IPS-20b (cell line): Measurements from ENCODE around the gene OR7A10.

Experiments used
- H3K27ac ChIP-seq: one replicate; pipeline ENCODE4 v1.5.1; 2013; ENCODE audit warnings: low read length
- H3K27me3 ChIP-seq: 2 replicates; pipeline ENCODE4 v1.6.1; 2013; ENCODE audit warnings: mild to moderate bottlenecking, low read length, inconsistent platforms; ENCODE audit not compliant: insufficient read depth
- H3K36me3 ChIP-seq: 2 replicates; pipeline ENCODE4 v1.6.1; 2013; ENCODE audit warnings: low read depth, mild to moderate bottlenecking, inconsistent platforms, low read length, moderate library complexity; ENCODE audit not compliant: insufficient read depth
- H3K4me1 ChIP-seq: 2 replicates; pipeline ENCODE4 v1.6.1; 2013; ENCODE audit warnings: mild to moderate bottlenecking, control low read depth, inconsistent platforms, low read length, moderate library complexity; ENCODE audit not compliant: insufficient read depth
- H3K4me3 ChIP-seq: 2 replicates; pipeline ENCODE4 v1.5.1; 2013; ENCODE audit warnings: mild to moderate bottlenecking, low read length, inconsistent platforms
- H3K9ac ChIP-seq: 2 replicates; pipeline ENCODE4 v1.6.1; 2013; ENCODE audit warnings: low read depth, mild to moderate bottlenecking, inconsistent platforms, low read length, moderate library complexity
- H3K9me3 ChIP-seq: 2 replicates; pipeline ENCODE4 v1.6.1; 2013; ENCODE audit warnings: mild to moderate bottlenecking, low read depth, low read length, inconsistent platforms; ENCODE audit not compliant: insufficient read depth

The OR7A10 gene

DNA sequence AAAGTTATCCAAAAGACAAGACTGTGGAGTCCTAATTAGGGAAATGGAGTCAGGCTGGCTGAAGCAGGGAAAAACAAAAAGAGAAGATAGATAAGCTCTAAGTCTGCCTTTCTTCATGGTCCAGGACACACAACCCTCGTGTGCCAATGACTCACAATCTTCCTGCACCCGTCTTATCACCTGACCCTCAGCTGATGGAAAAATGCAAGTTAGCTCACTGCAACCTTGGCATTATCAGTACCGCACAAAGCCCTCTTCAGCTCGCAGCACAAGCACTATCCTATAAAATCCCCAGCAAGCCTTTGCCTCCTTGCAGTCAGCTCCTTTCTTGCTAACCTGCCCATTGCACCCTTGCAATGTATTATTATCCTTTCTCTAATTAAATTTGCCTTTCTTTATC is 18.0 kb downstream of the OR7A10 start:
- Histone ChIP-seq H3K36me3 (no peaks in the 10 kb centered on the region), H3K4me1 (peaks cover 8% of the 10 kb centered on the region; the same call in 1 of the 2 replicates), H3K27me3 (no peaks in the 10 kb centered on the region; the same call in 1 of the 2 replicates), H3K9ac (no peak overlapping the region), H3K27ac (no peak overlapping the region), H3K9me3 (0 out of 2 replicates have a peak, but pooled peaks cover 3% of the 10 kb centered on the region), H3K4me3 (no peak overlapping the region)

DNA sequence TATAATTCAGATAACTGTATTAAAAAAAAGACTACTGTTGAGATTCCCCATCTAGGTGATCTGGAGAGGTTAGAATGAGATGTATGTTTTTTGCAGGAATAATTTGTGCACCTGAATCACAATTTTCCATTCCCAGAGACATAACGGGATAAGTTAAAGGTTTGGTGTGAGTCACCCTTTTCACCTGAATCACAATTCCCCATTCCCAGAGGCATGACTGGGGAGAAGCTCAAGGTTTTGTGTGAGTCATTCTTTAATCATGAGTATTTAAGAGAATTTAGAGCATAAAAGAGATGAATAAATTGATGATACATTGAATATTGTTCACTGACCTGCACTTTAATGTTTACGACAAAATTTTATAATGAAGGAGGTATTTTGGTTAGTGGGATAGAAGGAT is 22.7 kb downstream of the OR7A10 start:
- peaks cover 9% of the 10 kb centered on the region; the same call in 1 of the 2 replicates for H3K9me3 ChIP-seq
- H3K36me3 ChIP-seq = no peaks in the 10 kb centered on the region
- H3K9ac ChIP-seq = no peak overlapping the region
- no peak overlapping the region for H3K27ac ChIP-seq
- no peak overlapping the region for H3K4me3 ChIP-seq
- H3K27me3 ChIP-seq = no peaks in the 10 kb centered on the region; the same call in 1 of the 2 replicates
- no peaks in the 10 kb centered on the region for H3K4me1 ChIP-seq

DNA sequence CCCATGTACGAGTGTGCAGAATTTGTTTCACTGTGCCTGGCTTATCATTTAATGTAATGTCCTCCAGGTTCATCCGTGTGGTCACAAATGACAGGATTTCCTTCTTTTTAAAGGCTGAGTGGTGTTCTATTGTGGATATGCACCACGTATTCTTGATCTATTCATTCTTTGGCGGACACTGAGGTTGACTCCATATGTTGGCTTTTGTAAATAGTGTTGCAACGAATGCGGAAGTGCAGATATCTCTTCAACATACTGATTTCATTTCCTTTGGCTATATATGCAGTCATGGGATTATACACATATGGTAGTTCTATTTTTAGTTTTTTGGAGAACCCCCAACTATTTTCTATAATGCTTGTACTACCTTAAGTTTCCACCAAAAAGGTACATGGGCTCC is 26.8 kb downstream of the OR7A10 start:
- Histone ChIP-seq H3K4me3 (no peak overlapping the region), H3K9ac (no peak overlapping the region), H3K27ac (no peak overlapping the region), H3K27me3 (no peaks in the 10 kb centered on the region; the same call in 1 of the 2 replicates), H3K9me3 (peaks cover 6% of the 10 kb centered on the region; the same call in 1 of the 2 replicates), H3K4me1 (no peaks in the 10 kb centered on the region), H3K36me3 (no peaks in the 10 kb centered on the region)

DNA sequence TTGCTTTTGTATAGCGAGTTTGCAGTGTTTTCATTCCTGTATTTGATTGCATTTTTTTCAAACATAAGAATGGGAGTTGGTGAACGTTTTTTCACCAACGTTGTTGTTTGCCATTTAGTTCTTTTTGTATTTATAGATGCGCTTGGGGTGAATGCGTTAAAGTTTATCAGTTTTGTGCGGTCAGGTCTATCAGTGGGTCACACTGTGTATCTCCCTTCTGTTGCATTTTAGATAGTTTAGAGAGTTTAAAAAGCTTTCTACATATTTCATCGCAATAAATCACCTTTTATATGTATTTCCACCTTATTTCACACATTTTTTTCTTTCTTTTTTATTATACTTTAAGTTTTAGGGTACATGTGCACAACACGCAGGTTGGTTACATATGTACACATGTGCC is 30.1 kb downstream of the OR7A10 start:
- no peak overlapping the region for H3K4me3 ChIP-seq
- no peaks in the 10 kb centered on the region for H3K36me3 ChIP-seq
- no peaks in the 10 kb centered on the region for H3K27me3 ChIP-seq
- H3K9ac ChIP-seq = no peak overlapping the region
- no peaks in the 10 kb centered on the region for H3K4me1 ChIP-seq
- H3K27ac ChIP-seq = no peak overlapping the region
- H3K9me3 ChIP-seq = no peaks in the 10 kb centered on the region; the same call in 1 of the 2 replicates

DNA sequence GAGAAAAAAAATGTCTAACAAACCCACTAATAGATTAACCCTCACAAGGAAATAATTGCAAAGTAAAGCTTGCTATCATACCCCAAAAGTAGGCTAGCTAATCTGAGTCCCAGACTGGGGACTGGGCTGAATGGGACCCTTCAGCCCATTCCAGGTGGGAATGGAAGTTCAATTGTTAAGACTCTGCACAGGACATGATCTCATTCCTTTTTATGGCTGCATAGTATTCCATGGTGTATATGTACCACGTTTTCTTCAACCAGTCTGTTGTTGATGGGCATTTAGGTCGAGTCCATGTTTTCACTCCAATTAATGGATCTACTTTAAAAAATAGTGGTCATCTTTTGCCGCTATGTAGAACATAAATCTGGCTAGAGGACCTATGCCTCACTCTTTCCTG is 31.7 kb downstream of the OR7A10 start:
- no peak overlapping the region for H3K9ac ChIP-seq
- H3K36me3 ChIP-seq = no peaks in the 10 kb centered on the region
- H3K9me3 ChIP-seq = no peaks in the 10 kb centered on the region
- H3K4me1 ChIP-seq = no peaks in the 10 kb centered on the region
- no peaks in the 10 kb centered on the region for H3K27me3 ChIP-seq
- H3K27ac ChIP-seq = no peak overlapping the region
- no peak overlapping the region for H3K4me3 ChIP-seq

DNA sequence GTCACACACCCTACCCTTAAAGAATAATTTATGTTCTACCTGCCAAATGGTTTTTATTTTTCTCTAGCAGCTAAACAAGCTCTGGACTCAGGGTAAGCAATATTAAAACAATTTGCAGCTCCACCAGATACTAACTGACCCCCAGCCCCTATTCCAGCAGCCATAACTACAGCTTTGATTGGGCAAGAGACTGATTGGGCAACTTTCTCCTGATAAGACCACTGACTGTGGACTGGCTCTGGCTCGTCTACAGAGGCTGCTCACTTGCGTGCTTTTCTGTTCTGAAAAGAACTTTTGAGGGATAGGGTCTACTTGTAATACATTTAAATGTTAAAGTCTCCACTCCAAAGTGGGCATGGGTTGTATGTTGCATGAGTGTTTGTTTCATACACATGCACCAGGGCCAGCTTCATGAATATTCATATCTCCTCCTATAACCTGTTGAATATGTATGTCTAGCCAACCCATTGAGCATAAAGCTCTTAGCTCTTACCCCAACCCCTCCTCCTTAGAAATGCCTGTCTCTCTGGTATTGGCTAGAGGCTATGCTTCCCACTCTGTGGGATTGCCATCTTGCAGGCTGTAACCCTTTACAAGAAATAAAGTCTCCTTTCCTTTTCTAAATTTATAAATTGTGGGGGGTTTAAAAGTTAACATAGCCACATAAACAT is 33.6 kb downstream of the OR7A10 start:
- H3K27me3 ChIP-seq = no peaks in the 10 kb centered on the region
- no peak overlapping the region for H3K27ac ChIP-seq
- no peaks in the 10 kb centered on the region for H3K9me3 ChIP-seq
- no peak overlapping the region for H3K4me3 ChIP-seq
- no peaks in the 10 kb centered on the region for H3K4me1 ChIP-seq
- no peaks in the 10 kb centered on the region for H3K36me3 ChIP-seq
- H3K9ac ChIP-seq = no peak overlapping the region

DNA sequence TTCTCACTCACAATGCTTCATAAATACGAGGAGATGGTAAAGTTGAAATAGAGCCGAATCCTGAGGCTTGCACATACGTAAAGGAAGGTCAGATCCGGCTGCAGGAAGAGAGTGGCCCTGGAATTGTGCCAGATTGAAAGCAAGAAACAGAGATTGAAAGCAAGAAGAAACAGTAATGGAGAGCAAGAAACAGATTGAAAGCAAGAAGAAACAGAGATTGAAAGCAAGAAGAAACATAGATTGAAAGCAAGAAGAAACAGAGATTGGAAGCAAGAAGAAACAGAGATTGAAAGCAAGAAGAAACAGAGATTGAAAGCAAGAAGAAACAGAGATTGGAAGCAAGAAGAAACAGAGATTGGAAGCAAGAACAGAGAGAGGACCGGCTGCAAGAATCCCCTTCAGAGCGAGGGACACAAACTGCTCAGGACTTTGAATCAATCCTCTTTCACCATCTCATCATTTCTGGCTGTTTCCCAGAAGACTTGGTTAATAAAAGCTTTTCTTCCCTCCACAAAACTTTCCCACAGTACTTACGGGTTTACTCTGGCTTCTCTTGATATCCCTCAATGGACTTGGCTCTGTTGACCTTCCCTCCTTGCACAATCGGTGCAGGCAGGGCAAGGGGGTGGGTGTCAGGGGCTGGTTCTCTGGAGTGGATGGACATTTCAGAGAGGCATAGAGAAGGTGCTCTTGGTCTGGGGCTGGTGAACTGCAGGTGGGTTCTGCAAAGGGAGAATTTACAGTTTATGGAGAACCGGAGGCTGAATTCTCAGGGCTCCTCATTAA is 39.3 kb downstream of the OR7A10 start:
- no peak overlapping the region for H3K4me3 ChIP-seq
- peaks cover 2% of the 10 kb centered on the region; the same call in 1 of the 2 replicates for H3K4me1 ChIP-seq

DNA sequence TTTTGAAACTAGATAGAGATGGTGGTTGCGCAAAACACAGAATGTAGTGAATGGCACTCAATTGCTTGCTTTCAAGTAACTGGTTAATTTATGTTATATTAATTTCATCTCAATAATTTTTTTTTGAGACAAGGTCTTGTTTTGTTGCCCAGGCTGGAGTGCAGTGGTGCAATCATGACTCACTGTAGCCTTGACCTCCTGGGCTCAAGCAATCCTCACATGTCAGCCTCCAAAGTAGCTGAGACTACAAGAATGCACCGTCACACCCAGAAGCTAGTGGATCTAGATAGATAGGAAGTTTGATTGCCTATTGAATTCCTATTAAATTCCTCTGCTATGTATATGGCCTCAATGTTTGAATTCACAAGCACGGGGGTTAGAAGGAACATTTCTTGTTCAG is 44.0 kb downstream of the OR7A10 start:
- H3K36me3 ChIP-seq = no peaks in the 10 kb centered on the region
- no peak overlapping the region for H3K27ac ChIP-seq
- H3K4me3 ChIP-seq = no peak overlapping the region
- no peak overlapping the region for H3K9ac ChIP-seq
- peaks cover 4% of the 10 kb centered on the region; the same call in 1 of the 2 replicates for H3K4me1 ChIP-seq
- no peaks in the 10 kb centered on the region for H3K9me3 ChIP-seq
- H3K27me3 ChIP-seq = no peaks in the 10 kb centered on the region

More for the DNA sequence above, 39.3 kb downstream of the OR7A10 start:
- no peaks in the 10 kb centered on the region for H3K36me3 ChIP-seq
- no peak overlapping the region for H3K27ac ChIP-seq
- H3K9me3 ChIP-seq = no peaks in the 10 kb centered on the region
- no peak overlapping the region for H3K9ac ChIP-seq
- H3K27me3 ChIP-seq = no peaks in the 10 kb centered on the region

DNA sequence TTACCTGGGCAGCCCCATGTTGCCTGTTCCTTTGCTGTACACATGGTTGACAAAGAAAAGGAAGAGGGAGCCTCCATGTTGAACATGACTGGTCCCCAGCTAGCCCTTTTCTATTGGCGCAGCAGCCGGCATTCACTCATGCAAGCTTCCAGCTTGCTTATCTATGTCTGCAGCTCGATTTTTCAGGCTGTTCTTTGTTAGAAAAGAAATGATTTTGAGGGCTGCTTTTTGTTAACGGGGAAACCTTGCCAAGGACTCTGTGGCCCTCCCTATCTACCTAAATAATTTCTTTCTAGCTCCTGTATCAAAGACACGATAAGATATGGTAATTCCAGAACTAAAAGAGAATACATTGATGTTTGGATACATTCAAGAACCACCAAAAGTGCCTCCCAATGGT is 50.0 kb downstream of the OR7A10 start:
- Histone ChIP-seq H3K9ac (no peak overlapping the region), H3K9me3 (no peaks in the 10 kb centered on the region)

DNA sequence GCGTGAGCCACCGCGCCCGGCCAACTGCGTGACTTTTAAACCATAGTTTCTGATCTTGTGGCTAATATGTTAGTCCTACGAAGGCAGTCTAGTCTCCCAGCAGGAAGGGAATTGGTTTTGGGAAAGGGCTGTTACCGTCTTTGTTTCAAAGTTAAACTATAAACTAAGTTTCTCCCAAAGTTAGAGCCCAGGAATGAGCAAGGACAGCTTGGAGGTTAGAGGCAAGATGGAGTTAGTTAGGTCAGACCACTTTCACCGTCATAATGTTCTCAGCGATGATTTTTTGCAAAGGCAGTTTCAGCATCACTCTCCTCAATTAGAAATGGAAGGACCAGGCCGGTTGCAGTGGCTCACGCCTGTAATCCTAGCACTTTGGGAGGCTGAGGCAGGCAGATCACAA is 52.7 kb downstream of the OR7A10 start:
- Histone ChIP-seq H3K4me1 (no peaks in the 10 kb centered on the region), H3K36me3 (no peaks in the 10 kb centered on the region), H3K4me3 (no peak overlapping the region), H3K9ac (no peak overlapping the region), H3K9me3 (no peaks in the 10 kb centered on the region), H3K27ac (no peak overlapping the region), H3K27me3 (no peaks in the 10 kb centered on the region)

More for the DNA sequence above, 50.0 kb downstream of the OR7A10 start:
- Histone ChIP-seq H3K27me3 (no peaks in the 10 kb centered on the region), H3K27ac (no peak overlapping the region), H3K4me1 (no peaks in the 10 kb centered on the region), H3K4me3 (no peak overlapping the region), H3K36me3 (no peaks in the 10 kb centered on the region)

DNA sequence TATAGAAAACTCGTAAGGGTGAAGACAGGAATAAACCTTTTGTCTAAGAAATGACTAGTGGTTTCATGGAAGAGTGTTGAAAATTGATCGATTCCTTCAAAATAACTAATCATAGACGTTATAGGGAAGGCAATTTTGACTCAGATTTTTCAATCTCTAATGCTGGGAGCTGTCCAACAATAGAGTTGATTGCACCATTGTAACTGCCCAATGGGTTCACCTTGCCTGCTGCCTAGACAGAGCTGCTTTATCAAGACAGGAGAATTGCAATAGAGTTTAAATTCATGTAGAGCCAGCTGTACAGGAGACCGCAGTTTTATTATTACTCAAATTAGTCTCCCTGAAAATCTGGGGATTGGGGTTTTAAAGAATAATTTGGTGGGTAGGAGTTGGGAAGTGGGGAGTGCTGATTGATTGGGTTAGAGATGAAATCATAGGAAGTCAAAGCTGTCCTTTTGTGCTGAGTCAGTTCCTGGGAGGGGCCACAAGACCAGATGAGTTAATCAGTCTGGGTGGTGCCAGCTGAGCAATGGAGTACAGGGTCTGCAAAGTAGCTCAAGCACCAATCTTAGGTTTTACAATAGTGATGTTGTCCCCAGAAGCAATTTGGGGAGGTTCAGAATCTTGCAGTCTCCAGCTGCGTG is 53.5 kb downstream of the OR7A10 start:
- no peak overlapping the region for H3K27ac ChIP-seq
- no peaks in the 10 kb centered on the region for H3K4me1 ChIP-seq
- no peak overlapping the region for H3K9ac ChIP-seq
- H3K27me3 ChIP-seq = no peaks in the 10 kb centered on the region
- H3K36me3 ChIP-seq = no peaks in the 10 kb centered on the region
- H3K9me3 ChIP-seq = no peaks in the 10 kb centered on the region
- H3K4me3 ChIP-seq = no peak overlapping the region
